Trophoblast cell (in vitro differentiated cells and primary cell): ENCODE data around the gene FBXO22. TPM values are rescaled to one million over a fixed set of nuclear protein-coding genes. Genes with fewer than 3 reads are reported as not detected.

Experiments used
- DNase-seq, 2 donors: peaks; one replicate each; pipeline ENCODE4 v3.0.0-alpha.2; 2016
- H2AFZ ChIP-seq: 2 replicates; pipeline ENCODE4 v1.6.1; 2013; ENCODE audit warnings: low read length, moderate library complexity, mild to moderate bottlenecking; ENCODE audit not compliant: insufficient read depth, poor library complexity
- H2AK5ac ChIP-seq: 2 replicates; pipeline ENCODE4 v1.6.1; 2013; ENCODE audit warnings: mild to moderate bottlenecking, low read length
- H2BK120ac ChIP-seq: 2 replicates; pipeline ENCODE4 v1.6.1; 2013; ENCODE audit warnings: low read length, mild to moderate bottlenecking, moderate library complexity; ENCODE audit not compliant: insufficient read depth, poor library complexity
- H2BK12ac ChIP-seq: 2 replicates; pipeline ENCODE4 v1.6.1; 2013; ENCODE audit warnings: mild to moderate bottlenecking, low read length, moderate library complexity
- H2BK5ac ChIP-seq: 2 replicates; pipeline ENCODE4 v1.6.1; 2013; ENCODE audit warnings: low read length, low read depth, moderate library complexity, mild to moderate bottlenecking; ENCODE audit not compliant: poor library complexity
- H3K14ac ChIP-seq: 2 replicates; pipeline ENCODE4 v1.6.1; 2013; ENCODE audit warnings: mild to moderate bottlenecking, low read length
- H3K18ac ChIP-seq: 2 replicates; pipeline ENCODE4 v1.6.1; 2013; ENCODE audit warnings: mild to moderate bottlenecking, low read length
- H3K23ac ChIP-seq: 2 replicates; pipeline ENCODE4 v1.6.1; 2013; ENCODE audit warnings: low read length
- H3K27ac ChIP-seq: 2 replicates; pipeline ENCODE4 v1.5.1; 2013; ENCODE audit warnings: low read depth, mild to moderate bottlenecking, inconsistent platforms, low read length, moderate library complexity
- H3K27me3 ChIP-seq: 2 replicates; pipeline ENCODE4 v1.6.1; 2013; ENCODE audit warnings: inconsistent platforms, mild to moderate bottlenecking, low read length, moderate library complexity; ENCODE audit not compliant: insufficient read depth
- H3K36me3 ChIP-seq, 2 experiments: 1 replicate in 1 of 2; 2 replicates in 1 of 2; pipeline ENCODE4 v1.6.1; 2013; ENCODE audit warnings: low read length in 2 of 2, mild to moderate bottlenecking in 2 of 2, moderate library complexity in 1 of 2; ENCODE audit not compliant: insufficient read depth in 2 of 2, control insufficient read depth in 1 of 2
- H3K4ac ChIP-seq: 2 replicates; pipeline ENCODE4 v1.6.1; 2013; ENCODE audit warnings: low read depth, mild to moderate bottlenecking, low read length, moderate library complexity
- H3K4me1 ChIP-seq, 2 experiments: 1 replicate in 1 of 2; 2 replicates in 1 of 2; pipeline ENCODE4 v1.6.1; 2013; ENCODE audit warnings: low read length in 2 of 2, mild to moderate bottlenecking in 2 of 2, moderate library complexity in 1 of 2; ENCODE audit not compliant: insufficient read depth in 2 of 2, control insufficient read depth in 1 of 2
- H3K4me2 ChIP-seq: 2 replicates; pipeline ENCODE4 v1.6.1; 2013; ENCODE audit warnings: inconsistent platforms, mild to moderate bottlenecking, low read length, moderate library complexity
- H3K4me3 ChIP-seq: 2 replicates; pipeline ENCODE4 v1.5.1; 2013; ENCODE audit warnings: mild to moderate bottlenecking, low read depth, low read length, inconsistent platforms
- H3K79me1 ChIP-seq: one replicate; pipeline ENCODE4 v1.6.1; 2013; ENCODE audit warnings: low read length
- H3K79me2 ChIP-seq: 2 replicates; pipeline ENCODE4 v1.6.1; 2013; ENCODE audit warnings: low read length, mild to moderate bottlenecking; ENCODE audit not compliant: control insufficient read depth, insufficient read depth, poor library complexity
- H3K9ac ChIP-seq: 2 replicates; pipeline ENCODE4 v1.6.1; 2013; ENCODE audit warnings: mild to moderate bottlenecking, low read length
- H3K9me3 ChIP-seq: 2 replicates; pipeline ENCODE4 v1.6.1; 2013; ENCODE audit warnings: low read depth, mild to moderate bottlenecking, control low read depth, inconsistent platforms, low read length; ENCODE audit not compliant: insufficient read depth
- H4K12ac ChIP-seq: 2 replicates; pipeline ENCODE4 v1.6.1; 2013; ENCODE audit warnings: low read depth, mild to moderate bottlenecking, low read length, moderate library complexity
- H4K8ac ChIP-seq: 2 replicates; pipeline ENCODE4 v1.6.1; 2013; ENCODE audit warnings: low read depth, mild to moderate bottlenecking, low read length, moderate library complexity
- H4K91ac ChIP-seq: one replicate; pipeline ENCODE4 v1.6.1; 2013; ENCODE audit warnings: low read depth, mild to moderate bottlenecking, low read length, moderate library complexity
- WGBS: extraction: QIAGEN DNeasy Blood & Tissue Kit; methylation state at CpG from one replicate; pipeline ENCODE4 v1.1.7; 2013; ENCODE audit warnings: missing lambda C conversion rate; ENCODE audit not compliant: insufficient read length, insufficient coverage; ENCODE audit errors: extremely low coverage; 5-methylcytosine and 5-hydroxymethylcytosine counted together
- polyA plus RNA-seq: library from polyadenylated mRNA; stranded (reverse); fragments of 200-250 nt; gene quantifications from 2 replicates; pipeline ENCODE4 v1.2.3, GENCODE V29; 2013

The FBXO22 gene
- polyA plus RNA-seq, result 39.6 and 40.5 TPM in 2 replicates

DNA sequence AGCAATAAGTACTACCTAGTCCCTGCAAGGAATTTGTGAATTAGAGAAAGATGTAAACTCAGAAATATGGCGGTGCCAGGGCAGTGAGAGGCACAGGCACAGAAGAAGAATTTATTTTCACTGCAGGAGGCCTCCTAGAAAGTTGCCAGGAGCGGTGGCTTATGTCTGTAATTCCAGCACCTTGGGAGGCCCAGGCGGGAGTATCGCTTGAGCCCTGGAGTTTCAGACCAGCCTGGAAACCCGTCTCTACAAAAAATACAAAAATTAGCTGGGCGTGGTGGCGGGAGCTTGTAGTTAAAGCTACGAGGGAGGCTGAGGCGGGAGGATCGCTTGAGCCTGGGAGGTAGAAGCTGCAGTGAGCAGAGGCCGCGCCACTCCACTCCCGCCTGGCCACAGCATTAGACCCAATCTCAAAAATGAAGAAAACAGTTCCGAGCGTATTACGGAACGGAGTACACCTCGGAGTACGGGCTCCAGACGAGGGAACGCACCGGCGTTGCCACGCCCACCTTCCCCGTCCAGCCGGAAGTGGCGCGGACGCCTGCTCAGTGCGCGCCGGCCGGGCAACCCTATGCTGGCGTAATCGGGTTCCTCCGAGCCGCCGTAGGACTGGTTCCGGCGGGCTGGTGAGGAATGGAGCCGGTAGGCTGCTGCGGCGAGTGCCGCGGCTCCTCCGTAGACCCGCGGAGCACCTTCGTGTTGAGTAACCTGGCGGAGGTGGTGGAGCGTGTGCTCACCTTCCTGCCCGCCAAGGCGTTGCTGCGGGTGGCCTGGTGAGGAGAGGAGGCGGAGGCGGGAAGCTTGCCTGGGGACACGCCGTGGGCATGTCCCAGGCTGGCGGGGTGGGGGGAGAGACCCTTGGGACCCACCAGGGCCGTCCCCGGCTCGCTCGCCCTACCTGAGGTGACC lies at the start of gene FBXO22:
Gene FBXO22 (plus strand): TSS at position 548 of the 909 bp plus-strand sequence. CDS start 86 bp downstream, at position 634.
- peak within 1 kb of the TSS; percentile 33 for H2AFZ ChIP-seq
- H3K9me3 ChIP-seq, result no peaks in the 10 kb centered on the region
- H3K9ac ChIP-seq, result peak within 1 kb of the TSS; percentile 99
- no CpG with 5 or more reads among the region's 63 CpGs for WGBS
- H2BK12ac ChIP-seq, result peak within 1 kb of the TSS; percentile 1
- peaks cover 0 to 5% of the 10 kb centered on the region in 2 experiments for H3K36me3 ChIP-seq
- H3K4me3 ChIP-seq, result peak within 1 kb of the TSS; percentile 100
- peak within 1 kb of the TSS; percentile 69 for H3K4me2 ChIP-seq
- H3K18ac ChIP-seq, result peak within 1 kb of the TSS; percentile 58
- peaks cover 4 to 15% of the 10 kb centered on the region in 2 experiments for H3K4me1 ChIP-seq
- H4K91ac ChIP-seq, result peak within 1 kb of the TSS; percentile 82
- H4K8ac ChIP-seq, result peak within 1 kb of the TSS; percentile 88
- H3K27ac ChIP-seq, result peak within 1 kb of the TSS; percentile 96
- H3K27me3 ChIP-seq, result no peaks in the 10 kb centered on the region
- H3K14ac ChIP-seq, result peak within 1 kb of the TSS; percentile 82
- peak; percentile 93 to 94 for DNase-seq
- H3K79me2 ChIP-seq, result peaks cover 12% of the 10 kb centered on the region
- H3K79me1 ChIP-seq, result peaks cover 15% of the 10 kb centered on the region
- H3K23ac ChIP-seq, result no peak within 1 kb of the TSS
- H3K4ac ChIP-seq, result peak within 1 kb of the TSS; percentile 53
- H2BK5ac ChIP-seq, result peak within 1 kb of the TSS; percentile 89
- peak within 1 kb of the TSS; percentile 67 for H2BK120ac ChIP-seq
- peak within 1 kb of the TSS; percentile 26 for H2AK5ac ChIP-seq
- H4K12ac ChIP-seq, result peak within 1 kb of the TSS; percentile 62

DNA sequence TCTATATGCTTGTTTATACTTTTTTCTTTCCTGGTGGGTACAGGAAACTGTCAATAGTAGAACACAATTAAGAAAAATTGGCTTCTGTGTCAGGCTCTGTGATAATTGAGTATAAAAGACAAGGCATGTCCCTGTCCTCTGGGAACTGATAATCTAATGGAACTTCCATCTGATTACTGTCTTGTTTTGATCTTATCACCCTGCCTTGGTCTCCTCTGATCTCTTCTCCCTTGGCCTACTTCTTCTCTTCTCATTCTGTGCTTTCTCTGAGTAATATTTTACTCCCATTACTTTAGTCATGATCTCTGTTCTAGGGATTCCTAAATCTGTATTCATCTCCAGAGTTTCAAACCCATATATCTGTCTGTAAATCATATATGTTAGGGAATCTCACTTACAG lies 45.8 kb upstream of the FBXO22 start:
- no peaks in the 10 kb centered on the region for H3K9me3 ChIP-seq
- H2AFZ ChIP-seq, result no peak overlapping the region
- H4K8ac ChIP-seq, result no peak overlapping the region
- no peak overlapping the region for H3K4me3 ChIP-seq
- no peak overlapping the region for H3K14ac ChIP-seq
- H3K23ac ChIP-seq, result no peak overlapping the region
- H3K4me1 ChIP-seq, result peaks cover 10 to 12% of the 10 kb centered on the region in 2 experiments
- no peak overlapping the region for H2BK5ac ChIP-seq
- H3K27ac ChIP-seq, result no peak overlapping the region
- H2BK12ac ChIP-seq, result no peak overlapping the region
- H3K9ac ChIP-seq, result no peak overlapping the region
- H3K4ac ChIP-seq, result no peak overlapping the region
- no peak overlapping the region for H4K12ac ChIP-seq
- H3K4me2 ChIP-seq, result no peak overlapping the region
- no peak overlapping the region for H2BK120ac ChIP-seq
- H4K91ac ChIP-seq, result no peak overlapping the region
- no peaks in the 10 kb centered on the region for H3K27me3 ChIP-seq
- H3K79me2 ChIP-seq, result peaks cover 2% of the 10 kb centered on the region
- no peak overlapping the region for H3K18ac ChIP-seq
- peaks cover 7% of the 10 kb centered on the region for H3K79me1 ChIP-seq
- H3K36me3 ChIP-seq, result peaks cover 8 to 12% of the 10 kb centered on the region in 2 experiments
- H2AK5ac ChIP-seq, result no peak overlapping the region
- DNase-seq, result peak in 1 of 2 donors; percentile 58

DNA sequence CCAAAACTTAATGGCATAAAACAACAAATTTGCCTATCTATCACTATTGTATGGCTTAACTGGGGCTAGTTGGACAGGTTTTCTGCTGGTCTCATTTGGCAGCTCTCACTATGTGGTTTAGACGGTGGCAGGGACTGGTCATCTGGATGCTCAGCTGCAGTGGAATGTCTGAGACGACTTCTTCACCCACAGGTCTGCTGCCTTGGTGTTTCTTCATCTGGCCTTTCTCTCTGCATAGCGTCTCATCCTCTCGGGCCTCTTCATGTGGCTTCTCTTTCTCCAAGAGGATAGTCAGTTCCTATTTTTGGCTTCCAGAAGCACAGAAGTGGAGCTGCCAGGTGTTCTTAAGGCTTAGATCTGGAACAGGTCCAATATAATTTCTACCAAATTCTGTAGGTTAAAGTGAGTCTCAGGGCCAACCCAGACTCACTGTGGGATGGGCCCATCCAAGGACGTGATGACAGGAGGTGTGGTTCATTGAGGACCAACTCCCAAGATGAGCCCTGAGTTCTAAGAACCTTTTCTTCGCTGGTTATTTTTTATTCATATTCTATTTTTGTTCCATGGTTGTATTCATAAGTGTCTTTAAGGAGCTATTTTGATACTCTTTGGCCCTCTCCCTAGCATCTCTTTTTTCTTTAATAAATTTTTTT lies 41.8 kb upstream of the FBXO22 start:
- WGBS, result no CpG with 5 or more reads among the region's 6 CpGs
- Histone ChIP-seq H3K9me3 (no peaks in the 10 kb centered on the region), H2BK5ac (peak overlapping the region; percentile 39), H3K4me3 (no peak overlapping the region), H3K4ac (peak overlapping the region; percentile 33), H3K79me2 (peaks cover 5% of the 10 kb centered on the region), H3K23ac (no peak overlapping the region), H4K8ac (no peak overlapping the region), H3K4me1 (peaks cover 12 to 13% of the 10 kb centered on the region in 2 experiments), H4K91ac (no peak overlapping the region), H2BK12ac (no peak overlapping the region), H3K14ac (no peak overlapping the region), H2BK120ac (no peak overlapping the region), H3K79me1 (peaks cover 10% of the 10 kb centered on the region), H3K4me2 (peak overlapping the region; percentile 10), H3K36me3 (peaks cover under 1 to 5% of the 10 kb centered on the region in 2 experiments), H2AK5ac (no peak overlapping the region), H3K18ac (peak overlapping the region; percentile 18), H3K27ac (no peak overlapping the region), H3K27me3 (no peaks in the 10 kb centered on the region), H4K12ac (no peak overlapping the region), H2AFZ (no peak overlapping the region), H3K9ac (no peak overlapping the region)
- peak; percentile 74 for DNase-seq

DNA sequence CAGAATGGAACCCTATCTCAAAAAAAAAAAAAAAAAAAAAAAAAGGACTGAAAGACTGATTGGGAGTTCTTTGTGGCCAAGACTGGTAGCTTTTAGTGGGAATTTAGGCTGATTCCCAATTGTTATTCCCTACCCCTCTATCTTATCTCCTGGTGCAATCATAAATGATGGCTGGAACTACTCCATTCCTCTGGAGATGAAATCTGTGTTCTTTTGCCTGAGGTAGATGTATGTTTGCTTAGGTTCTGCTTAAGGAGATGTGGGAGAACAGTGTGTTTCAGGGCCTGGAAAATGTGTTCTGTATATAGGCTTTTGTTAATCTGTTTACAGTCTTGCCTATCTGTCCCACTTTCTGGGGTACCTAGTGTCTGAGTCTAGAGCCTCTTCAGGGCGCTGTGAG lies 40.9 kb upstream of the FBXO22 start:
- Histone ChIP-seq H2BK120ac (peak overlapping the region; percentile 7), H2AK5ac (no peak overlapping the region), H3K36me3 (peaks cover 0 to 5% of the 10 kb centered on the region in 2 experiments), H3K4me2 (no peak overlapping the region), H2BK12ac (no peak overlapping the region), H2AFZ (no peak overlapping the region), H2BK5ac (peak overlapping the region; percentile 46), H3K23ac (no peak overlapping the region), H3K4me1 (peaks cover 12 to 13% of the 10 kb centered on the region in 2 experiments), H3K79me1 (peaks cover 10% of the 10 kb centered on the region), H4K12ac (no peak overlapping the region), H3K18ac (no peak overlapping the region), H3K27me3 (no peaks in the 10 kb centered on the region), H3K9me3 (no peaks in the 10 kb centered on the region), H3K4me3 (no peak overlapping the region), H3K9ac (no peak overlapping the region), H4K8ac (no peak overlapping the region), H4K91ac (no peak overlapping the region), H3K79me2 (peaks cover 5% of the 10 kb centered on the region), H3K4ac (peak overlapping the region; percentile 33), H3K14ac (no peak overlapping the region), H3K27ac (peak overlapping the region; percentile 86)
- peak; percentile 28 to 74 for DNase-seq
- WGBS, result no CpG with 5 or more reads among the region's 1 CpG
